NCI-H1694 treated with DMSO at 0.1 percent for 48 hours (cell line): ENCODE measurements around the gene PDRG1.
A peak's percentile ranks its signal among the peaks of the same experiment; 100 is the strongest.

Source experiments
- DNase-seq: peaks from one replicate; lab custom pipeline; 2025; lab: John Stamatoyannopoulos, UW

The PDRG1 gene

GRCh38 chr20:31951530-31952453 is at the start of gene PDRG1:
Gene PDRG1 (minus strand): TSS chr20:31952046. CDS start chr20:31951961, 85 bp downstream.
- peak; percentile 95 for DNase-seq

GRCh38 chr20:31998246-31998645 is 46.4 kb upstream of the PDRG1 start:
- no peak for DNase-seq

GRCh38 chr20:31996996-31997395 is 45.1 kb upstream of the PDRG1 start:
- no peak for DNase-seq

- DNase-seq: no peak
These were observed 40.2 kb upstream of the PDRG1 start for GRCh38 chr20:31992086-31992485.

GRCh38 chr20:31991339-31991705 is 39.5 kb upstream of the PDRG1 start:
- peak; percentile 68 for DNase-seq

- peak; percentile 86 for DNase-seq
These were observed 38.9 kb upstream of the PDRG1 start for GRCh38 chr20:31990641-31991338.

- no peak for DNase-seq
These were observed 37.3 kb upstream of the PDRG1 start for GRCh38 chr20:31989030-31989645.

- DNase-seq: no peak
These were observed 36.7 kb upstream of the PDRG1 start for GRCh38 chr20:31988430-31989015.

- DNase-seq: no peak
These were observed 35.9 kb upstream of the PDRG1 start for GRCh38 chr20:31987744-31988143.

- DNase-seq: peak; percentile 85
These were observed 33.2 kb upstream of the PDRG1 start for GRCh38 chr20:31984981-31985471.

GRCh38 chr20:31981784-31982183 is 29.9 kb upstream of the PDRG1 start:
- no peak for DNase-seq

GRCh38 chr20:31979713-31980426 is 28.0 kb upstream of the PDRG1 start:
- no peak for DNase-seq

- DNase-seq: no peak
These were observed 25.2 kb upstream of the PDRG1 start for GRCh38 chr20:31977080-31977479.

GRCh38 chr20:31975874-31976273 is 24.0 kb upstream of the PDRG1 start:
- DNase-seq: no peak

- no peak for DNase-seq
These were observed 23.2 kb upstream of the PDRG1 start for GRCh38 chr20:31974951-31975487.

GRCh38 chr20:31974296-31974695 is 22.4 kb upstream of the PDRG1 start:
- no peak for DNase-seq

- no peak for DNase-seq
These were observed 20.7 kb upstream of the PDRG1 start for GRCh38 chr20:31972471-31973021.

GRCh38 chr20:31969991-31970390 is 18.1 kb upstream of the PDRG1 start:
- peak; percentile 12 for DNase-seq

GRCh38 chr20:31968291-31969126 is 16.7 kb upstream of the PDRG1 start:
- no peak for DNase-seq

- DNase-seq: peak; percentile 34
These were observed 16.0 kb upstream of the PDRG1 start, which contains the start of gene XKR7 for GRCh38 chr20:31967830-31968249. Gene XKR7 (plus strand): TSS chr20:31968151. CDS start chr20:31968176, 25 bp downstream.
